Natural killer cell (primary cell): Measurements from ENCODE around the gene RFLNA. TPM values are rescaled to one million over a fixed set of nuclear protein-coding genes. Genes with fewer than 3 reads are reported as not detected.

ENCODE experiments used
- ATAC-seq, 3 donors: fragments of 150-1000 bp in 2 of 3; fragments of 200-7000 bp in 1 of 3; cut with Tn5 transposase; 1 replicate in 1 of 3; 2 replicates in 2 of 3; pipeline ENCODE4 v1.10.0; 2021; ENCODE audit warnings: mild to moderate bottlenecking in 2 of 3, moderate library complexity in 2 of 3
- DNase-seq, 2 donors: peaks; one replicate each; pipeline versions ENCODE4 v3.0.0 to v3.0.0-alpha.2; 2013 to 2021; ENCODE audit warnings: mixed read lengths in 1 of 2
- H3K27ac ChIP-seq: one replicate; pipeline ENCODE4 v1.5.1; 2013; ENCODE audit warnings: mild to moderate bottlenecking, low read length
- H3K27me3 ChIP-seq: one replicate; pipeline ENCODE4 v1.6.1; 2013; ENCODE audit warnings: low read length; ENCODE audit not compliant: control insufficient read depth, insufficient read depth
- H3K36me3 ChIP-seq: one replicate; pipeline ENCODE4 v1.6.1; 2013; ENCODE audit warnings: low read length; ENCODE audit not compliant: control insufficient read depth, insufficient read depth
- H3K4me1 ChIP-seq: one replicate; pipeline ENCODE4 v1.6.1; 2013; ENCODE audit warnings: low read length; ENCODE audit not compliant: control insufficient read depth, insufficient read depth
- H3K4me3 ChIP-seq: one replicate; pipeline ENCODE4 v1.5.1; 2013; ENCODE audit warnings: low read length
- H3K9me3 ChIP-seq: one replicate; pipeline ENCODE4 v1.6.1; 2013; ENCODE audit warnings: low read length; ENCODE audit not compliant: control insufficient read depth, insufficient read depth
- H3K27ac Mint-ChIP-seq, 2 donors: one replicate each; pipeline ENCODE4 v1.8.0; 2022; ENCODE audit warnings: mild to moderate bottlenecking in 2 of 2, mixed read lengths in 2 of 2, moderate library complexity in 1 of 2
- H3K27me3 Mint-ChIP-seq, 2 donors: one replicate each; pipeline ENCODE4 v1.8.0; 2022; ENCODE audit warnings: low read depth in 2 of 2, mixed read lengths in 2 of 2
- H3K36me3 Mint-ChIP-seq: one replicate; pipeline ENCODE4 v1.8.0; 2022; ENCODE audit warnings: mixed read lengths
- H3K4me1 Mint-ChIP-seq, 2 donors: one replicate each; pipeline ENCODE4 v1.8.0; 2022; ENCODE audit warnings: mixed read lengths in 2 of 2
- H3K4me3 Mint-ChIP-seq: one replicate; pipeline ENCODE4 v1.8.0; 2022; ENCODE audit warnings: mild to moderate bottlenecking, moderate library complexity, mixed read lengths
- H3K9me3 Mint-ChIP-seq, 2 donors: one replicate each; pipeline ENCODE4 v1.8.0; 2022; ENCODE audit warnings: mixed read lengths in 2 of 2
- WGBS: methylation state at CpG from one replicate; pipeline ENCODE4 v1.1.7; 2013; ENCODE audit warnings: missing lambda C conversion rate; ENCODE audit not compliant: insufficient coverage; 5-methylcytosine and 5-hydroxymethylcytosine counted together
- intact Hi-C: fragments of 100-400 bp; cut with micrococcal nuclease; formaldehyde crosslinking; loops from one replicate; pipeline ENCODE4 v1.14.2; 2022
- total RNA-seq, 4 donors: library from RNA; stranded (reverse); fragments of 120-200 nt in 1 of 4; gene quantifications; one replicate each; pipeline versions ENCODE4 v1.2.3 to v1.2.4, GENCODE V29; 2013 to 2022
- TF ChIP-seq, protein P1 (sequence below): fragments of 200-600 bp; IDR thresholded peaks from one replicate; pipeline ENCODE4 v1.8.0; 2022; ENCODE audit warnings: antibody characterized with exemption

Gene RFLNA
- total RNA-seq, 3 donors from 2014 or later (not counting 1 experiment from before 2014, with no cell fraction given) = 0.85 TPM; not detected in 2

DNA sequence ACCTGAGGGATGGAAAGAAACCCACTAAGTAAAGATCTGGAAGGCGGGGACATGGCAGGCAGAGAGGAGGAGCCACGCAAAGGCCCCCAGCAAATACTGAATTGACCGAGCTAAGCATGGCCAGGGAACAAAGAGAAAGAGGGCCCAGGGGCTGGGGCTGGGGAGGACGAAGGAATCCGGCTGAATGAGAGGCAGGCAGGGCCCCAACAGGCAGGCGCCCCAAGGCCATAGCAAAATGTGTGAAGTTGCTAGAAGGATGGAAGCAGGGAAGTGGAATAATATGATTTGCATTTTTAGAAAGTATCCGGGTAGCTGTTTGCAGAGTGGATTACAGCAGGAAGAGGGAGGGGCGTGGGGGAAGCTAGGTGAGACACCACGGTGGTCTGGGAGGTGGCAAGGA lies 49.1 kb downstream of the RFLNA start:
- Histone ChIP-seq H3K27ac (no peak overlapping the region), H3K36me3 (peaks cover 50% of the 10 kb centered on the region), H3K27me3 (no peaks in the 10 kb centered on the region), H3K4me3 (no peak overlapping the region), H3K4me1 (no peaks in the 10 kb centered on the region), H3K9me3 (no peaks in the 10 kb centered on the region)
- intact Hi-C loops = no loop called here
- Mint-ChIP-seq H3K4me1 (peaks cover 0 to 13% of the 10 kb centered on the region in 2 donors), H3K9me3 (no peaks in the 10 kb centered on the region), H3K27me3 (no peaks in the 10 kb centered on the region), H3K36me3 (no peaks in the 10 kb centered on the region), H3K27ac (peak overlapping the region in 1 of 2 donors; percentile 41), H3K4me3 (no peak overlapping the region)
- no peak for DNase-seq
- ATAC-seq = no peak
- 92% methylated on average over 9 of the region's 9 CpGs for WGBS
- TF ChIP-seq, protein P1, sequence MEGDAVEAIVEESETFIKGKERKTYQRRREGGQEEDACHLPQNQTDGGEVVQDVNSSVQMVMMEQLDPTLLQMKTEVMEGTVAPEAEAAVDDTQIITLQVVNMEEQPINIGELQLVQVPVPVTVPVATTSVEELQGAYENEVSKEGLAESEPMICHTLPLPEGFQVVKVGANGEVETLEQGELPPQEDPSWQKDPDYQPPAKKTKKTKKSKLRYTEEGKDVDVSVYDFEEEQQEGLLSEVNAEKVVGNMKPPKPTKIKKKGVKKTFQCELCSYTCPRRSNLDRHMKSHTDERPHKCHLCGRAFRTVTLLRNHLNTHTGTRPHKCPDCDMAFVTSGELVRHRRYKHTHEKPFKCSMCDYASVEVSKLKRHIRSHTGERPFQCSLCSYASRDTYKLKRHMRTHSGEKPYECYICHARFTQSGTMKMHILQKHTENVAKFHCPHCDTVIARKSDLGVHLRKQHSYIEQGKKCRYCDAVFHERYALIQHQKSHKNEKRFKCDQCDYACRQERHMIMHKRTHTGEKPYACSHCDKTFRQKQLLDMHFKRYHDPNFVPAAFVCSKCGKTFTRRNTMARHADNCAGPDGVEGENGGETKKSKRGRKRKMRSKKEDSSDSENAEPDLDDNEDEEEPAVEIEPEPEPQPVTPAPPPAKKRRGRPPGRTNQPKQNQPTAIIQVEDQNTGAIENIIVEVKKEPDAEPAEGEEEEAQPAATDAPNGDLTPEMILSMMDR = no peak

DNA sequence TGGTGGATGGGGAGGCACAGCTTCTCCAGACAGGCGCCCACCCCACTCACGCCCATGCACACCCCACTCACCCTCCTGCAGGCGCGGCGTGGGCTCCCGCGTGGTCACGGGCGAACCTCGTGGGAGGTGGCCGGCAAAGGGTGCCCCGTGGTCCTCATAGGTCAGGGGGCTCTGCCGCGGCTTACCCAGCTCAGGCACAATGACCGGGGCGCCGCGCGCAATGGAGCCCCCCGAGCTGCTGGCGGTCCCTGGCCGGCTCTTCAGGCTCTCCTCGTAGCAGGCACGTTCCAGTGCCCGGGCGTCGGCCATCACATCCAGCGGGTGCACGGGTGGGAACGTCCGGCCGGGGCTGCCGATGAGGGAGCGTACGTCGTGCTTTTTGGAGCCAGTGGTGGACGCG lies 49.6 kb downstream of the RFLNA start:
- DNase-seq = no peak
- peak overlapping the region in 1 of 2 donors; percentile 41 for H3K27ac Mint-ChIP-seq
- H3K4me3 ChIP-seq = no peak overlapping the region
- no peak for ATAC-seq
- H3K9me3 ChIP-seq = no peaks in the 10 kb centered on the region
- H3K36me3 ChIP-seq = peaks cover 52% of the 10 kb centered on the region
- H3K9me3 Mint-ChIP-seq = no peaks in the 10 kb centered on the region
- intact Hi-C loops = no loop called here
- no peaks in the 10 kb centered on the region for H3K36me3 Mint-ChIP-seq
- peaks cover 0 to 13% of the 10 kb centered on the region in 2 donors for H3K4me1 Mint-ChIP-seq
- 96% methylated on average over 38 of the region's 38 CpGs for WGBS
- H3K4me1 ChIP-seq = no peaks in the 10 kb centered on the region
- no peak overlapping the region for H3K4me3 Mint-ChIP-seq
- H3K27me3 Mint-ChIP-seq = no peaks in the 10 kb centered on the region
- no peak overlapping the region for H3K27ac ChIP-seq
- TF ChIP-seq, protein P1 = no peak
- no peaks in the 10 kb centered on the region for H3K27me3 ChIP-seq

DNA sequence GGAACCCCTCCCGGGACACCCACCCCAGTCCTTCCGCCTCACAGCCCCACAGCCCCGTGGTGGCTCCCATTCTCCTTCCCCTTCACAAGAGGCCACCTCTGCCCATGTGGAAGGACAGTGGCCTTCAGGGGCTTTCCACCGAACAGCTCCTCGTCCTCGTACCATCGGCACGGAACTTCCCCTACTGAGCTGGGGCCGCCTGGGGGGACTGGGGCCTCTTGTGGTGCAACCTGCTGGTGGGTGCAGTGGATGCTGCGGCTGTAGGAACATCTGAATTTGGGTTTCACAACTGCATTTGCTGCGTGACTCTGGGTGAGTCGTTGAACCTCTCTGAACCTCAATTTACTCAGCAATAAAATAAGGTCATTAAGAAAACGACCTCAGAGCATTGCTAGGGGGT lies 50.9 kb downstream of the RFLNA start:
- no peaks in the 10 kb centered on the region for H3K27me3 Mint-ChIP-seq
- intact Hi-C loops = loop anchor here (5.0 kb wide), 1 partner anchor 122 kb away; no protein-coding TSS in a partner anchor
- H3K27ac Mint-ChIP-seq = peak overlapping the region in 1 of 2 donors; percentile 40
- DNase-seq = no peak
- Histone ChIP-seq H3K4me1 (no peaks in the 10 kb centered on the region), H3K36me3 (peaks cover 60% of the 10 kb centered on the region), H3K9me3 (no peaks in the 10 kb centered on the region), H3K27ac (no peak overlapping the region), H3K4me3 (no peak overlapping the region), H3K27me3 (no peaks in the 10 kb centered on the region)
- WGBS = 96% methylated on average over 13 of the region's 13 CpGs
- no peaks in the 10 kb centered on the region for H3K9me3 Mint-ChIP-seq
- H3K4me3 Mint-ChIP-seq = no peak overlapping the region
- peaks cover 0 to 7% of the 10 kb centered on the region in 2 donors for H3K4me1 Mint-ChIP-seq
- TF ChIP-seq, protein P1 = no peak
- H3K36me3 Mint-ChIP-seq = no peaks in the 10 kb centered on the region
- no peak for ATAC-seq
